ENCODE measurements around the gene UBE2R2.

DNA sequence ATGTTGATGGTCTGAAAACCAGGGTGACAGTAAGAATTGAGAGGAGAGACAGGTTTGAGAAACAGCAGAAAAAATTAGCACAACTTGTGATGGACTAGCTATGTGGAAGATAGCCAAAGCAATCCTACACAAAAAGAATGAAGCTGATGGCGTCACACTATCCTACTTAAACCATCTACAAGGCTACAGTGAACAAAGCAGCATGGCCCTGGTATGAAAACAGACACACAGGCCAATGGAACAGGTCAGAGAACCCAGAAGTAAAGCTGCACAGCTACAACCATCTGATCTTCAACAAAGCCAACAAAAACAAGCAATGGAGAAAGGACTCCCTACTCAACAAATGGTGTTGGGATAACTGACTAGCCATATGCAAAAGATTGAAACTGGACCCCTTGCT, 7.5 kb upstream of the UBE2R2 start:
- TF ChIP-seq CTCF (conservative IDR thresholded peaks at IDR 0.05; ENCODE audit: low read length) (no peak), EZH2phosphoT487 (IDR thresholded peaks at IDR 0.05; ENCODE audit: borderline replicate concordance) (no peak)

All from Loucy (cell line).